NCI-H1930 (cell line): Measurements from ENCODE around the gene TGFBR3.

ENCODE experiments used
- DNase-seq, 2 experiments: peaks; one replicate each; lab custom pipeline; 2025; lab: John Stamatoyannopoulos, UW

Gene TGFBR3

GRCh38 chr1:91754816-91755580 lies 131.0 kb downstream of the TGFBR3 start:
- no peak for DNase-seq

GRCh38 chr1:91754348-91754747 lies 131.6 kb downstream of the TGFBR3 start:
- no peak for DNase-seq

GRCh38 chr1:91753878-91754277 lies 132.1 kb downstream of the TGFBR3 start:
- no peak for DNase-seq

GRCh38 chr1:91752324-91752723 lies 133.6 kb downstream of the TGFBR3 start:
- no peak for DNase-seq

- DNase-seq = no peak
Measured at GRCh38 chr1:91751275-91751674, 134.7 kb downstream of the TGFBR3 start.

- no peak for DNase-seq
Measured at GRCh38 chr1:91750398-91750996, 135.5 kb downstream of the TGFBR3 start.

GRCh38 chr1:91749788-91750231 lies 136.1 kb downstream of the TGFBR3 start:
- DNase-seq = no peak

- DNase-seq = no peak
Measured at GRCh38 chr1:91747666-91748065, 138.3 kb downstream of the TGFBR3 start.

GRCh38 chr1:91746728-91747338 lies 139.1 kb downstream of the TGFBR3 start:
- DNase-seq = no peak

GRCh38 chr1:91745640-91746373 lies 140.1 kb downstream of the TGFBR3 start:
- no peak for DNase-seq

GRCh38 chr1:91744953-91745639 lies 140.9 kb downstream of the TGFBR3 start:
- DNase-seq = no peak

GRCh38 chr1:91742848-91743292 lies 143.1 kb downstream of the TGFBR3 start:
- no peak for DNase-seq

- no peak for DNase-seq
Measured at GRCh38 chr1:91741906-91742305, 144.0 kb downstream of the TGFBR3 start.

- DNase-seq = no peak
Measured at GRCh38 chr1:91741301-91741700, 144.7 kb downstream of the TGFBR3 start.

GRCh38 chr1:91737650-91738049 lies 148.3 kb downstream of the TGFBR3 start:
- DNase-seq = no peak

GRCh38 chr1:91736715-91737615 lies 149.0 kb downstream of the TGFBR3 start:
- DNase-seq = no peak

- DNase-seq = no peak
Measured at GRCh38 chr1:91736146-91736714, 149.7 kb downstream of the TGFBR3 start.

- DNase-seq = no peak
Measured at GRCh38 chr1:91735266-91735845, 150.6 kb downstream of the TGFBR3 start.

GRCh38 chr1:91734761-91735160 lies 151.2 kb downstream of the TGFBR3 start:
- no peak for DNase-seq

GRCh38 chr1:91733108-91733710 lies 152.7 kb downstream of the TGFBR3 start:
- no peak for DNase-seq
